Astrocyte (in vitro differentiated cells and primary cell): ENCODE measurements around the gene DOK7.

Source experiments
- EZH2 ChIP-seq: IDR thresholded peaks from 2 replicates; pipeline ENCODE4 v1.6.1; 2012; ENCODE audit warnings: mild to moderate bottlenecking, low read length, inconsistent platforms; ENCODE audit not compliant: insufficient read depth
- TF ChIP-seq, protein P1 (sequence below): IDR thresholded peaks from 2 replicates; pipeline ENCODE4 v1.5.1; 2011; ENCODE audit warnings: low read depth, mild to moderate bottlenecking, inconsistent platforms, low read length, moderate library complexity; ENCODE audit not compliant: insufficient read depth

DNA sequence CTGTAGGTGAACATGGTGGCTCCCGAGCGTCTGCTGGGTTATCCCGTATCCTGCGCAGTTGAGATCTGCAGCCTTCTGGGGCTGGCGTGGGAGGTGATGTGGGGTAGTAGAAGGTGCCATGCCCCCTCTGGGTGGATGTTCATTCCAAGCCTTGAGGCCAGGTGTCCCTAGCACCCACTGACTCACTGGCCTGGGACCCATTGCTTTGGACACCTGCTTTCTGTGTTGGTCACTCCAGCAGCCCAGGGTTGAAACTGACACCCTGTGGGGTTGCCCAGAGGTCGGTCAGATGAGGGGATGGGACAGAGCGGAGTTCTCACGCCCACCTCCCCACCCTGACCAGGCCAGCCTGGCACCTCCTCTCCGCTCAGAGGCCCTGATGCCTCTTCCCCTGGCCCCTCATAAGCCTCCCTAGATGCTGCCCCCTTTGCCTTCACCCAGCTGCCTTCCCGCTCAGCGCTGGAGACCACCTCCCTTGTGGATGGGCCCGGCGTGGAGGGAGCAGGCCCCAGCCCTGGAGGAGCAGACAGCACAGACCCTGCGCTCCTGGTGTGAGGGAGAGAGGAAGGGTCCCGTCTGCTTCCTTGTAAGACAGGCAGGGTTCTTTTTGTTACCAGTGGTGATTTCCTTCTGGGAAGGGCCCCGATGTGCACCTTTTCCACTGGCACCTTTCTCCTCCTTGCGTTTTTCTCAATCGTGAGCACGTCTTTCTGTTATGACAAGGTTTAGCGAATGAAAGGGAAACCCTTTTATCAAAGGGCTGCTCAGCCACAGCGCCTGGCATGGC is 2.0 kb downstream of the DOK7 start:
- TF ChIP-seq, protein P1, sequence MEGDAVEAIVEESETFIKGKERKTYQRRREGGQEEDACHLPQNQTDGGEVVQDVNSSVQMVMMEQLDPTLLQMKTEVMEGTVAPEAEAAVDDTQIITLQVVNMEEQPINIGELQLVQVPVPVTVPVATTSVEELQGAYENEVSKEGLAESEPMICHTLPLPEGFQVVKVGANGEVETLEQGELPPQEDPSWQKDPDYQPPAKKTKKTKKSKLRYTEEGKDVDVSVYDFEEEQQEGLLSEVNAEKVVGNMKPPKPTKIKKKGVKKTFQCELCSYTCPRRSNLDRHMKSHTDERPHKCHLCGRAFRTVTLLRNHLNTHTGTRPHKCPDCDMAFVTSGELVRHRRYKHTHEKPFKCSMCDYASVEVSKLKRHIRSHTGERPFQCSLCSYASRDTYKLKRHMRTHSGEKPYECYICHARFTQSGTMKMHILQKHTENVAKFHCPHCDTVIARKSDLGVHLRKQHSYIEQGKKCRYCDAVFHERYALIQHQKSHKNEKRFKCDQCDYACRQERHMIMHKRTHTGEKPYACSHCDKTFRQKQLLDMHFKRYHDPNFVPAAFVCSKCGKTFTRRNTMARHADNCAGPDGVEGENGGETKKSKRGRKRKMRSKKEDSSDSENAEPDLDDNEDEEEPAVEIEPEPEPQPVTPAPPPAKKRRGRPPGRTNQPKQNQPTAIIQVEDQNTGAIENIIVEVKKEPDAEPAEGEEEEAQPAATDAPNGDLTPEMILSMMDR: no peak
- no peak for TF ChIP-seq EZH2
